ENCODE results near the gene DOCK9. TPM values are rescaled to one million over a fixed set of nuclear protein-coding genes. Genes with fewer than 3 reads are reported as not detected.
A peak's percentile ranks its signal among the peaks of the same experiment; 100 is the strongest.

DOCK9 gene
- total RNA-seq, 1 donor from 2014 or later, result 56.3 TPM

- Mint-ChIP-seq H3K27me3 (ENCODE audit: low read depth, unreplicated experiment) (no peaks in the 10 kb centered on the region), H3K4me3 (ENCODE audit: unreplicated experiment) (peak overlapping the region; percentile 84), H3K27ac (ENCODE audit: unreplicated experiment) (peak overlapping the region; percentile 83), H3K4me1 (ENCODE audit: low read depth, unreplicated experiment) (peaks cover 57% of the 10 kb centered on the region), H3K9me3 (ENCODE audit: unreplicated experiment) (no peaks in the 10 kb centered on the region), H3K36me3 (ENCODE audit: low read depth, unreplicated experiment) (no peaks in the 10 kb centered on the region)
- DNase-seq (ENCODE audit: low read depth) (peak; percentile 59), FAIRE-seq (no peak)
- Histone ChIP-seq H3K27me3 (ENCODE audit: insufficient read depth, low read length) (no peaks in the 10 kb centered on the region), H3K79me2 (ENCODE audit: insufficient read depth, low read length) (peaks cover 11% of the 10 kb centered on the region), H3K27ac (ENCODE audit: low read depth, low read length) (peak overlapping the region; percentile 82), H3K36me3 (ENCODE audit: insufficient read depth, low read length) (no peaks in the 10 kb centered on the region), H2AFZ (ENCODE audit: low read depth, low read length) (no peak overlapping the region), H3K4me1 (ENCODE audit: insufficient read depth, low read length) (peaks cover 48% of the 10 kb centered on the region), H3K9ac (ENCODE audit: low read length) (peak overlapping the region; percentile 84), H3K9me3 (ENCODE audit: insufficient read depth, low read depth, low read length) (no peaks in the 10 kb centered on the region), H3K4me3 (ENCODE audit: insufficient read depth, low read depth, low read length) (peak overlapping the region; percentile 62), H4K20me1 (ENCODE audit: insufficient read depth, low read length) (no peaks in the 10 kb centered on the region), H3K4me2 (ENCODE audit: low read length) (peak overlapping the region; percentile 92)
- TF ChIP-seq CTCF (IDR thresholded peaks at IDR 0.05; ENCODE audit: insufficient read depth, low read depth, low read length), result no peak
- no peak for TF ChIP-seq EZH2 (IDR thresholded peaks at IDR 0.05; ENCODE audit: insufficient read depth, low read length)
Observed at GRCh38 chr13:98976941-98977340, 923 bp downstream of the DOCK9 start.

GRCh38 chr13:98976338-98976737, 1.5 kb downstream of the DOCK9 start:
- H2AFZ ChIP-seq (ENCODE audit: low read depth, low read length), result no peak overlapping the region

More at GRCh38 chr13:98976338-98976737, 1.5 kb downstream of the DOCK9 start:
- Mint-ChIP-seq H3K36me3 (ENCODE audit: low read depth, unreplicated experiment) (no peaks in the 10 kb centered on the region), H3K4me1 (ENCODE audit: low read depth, unreplicated experiment) (peaks cover 57% of the 10 kb centered on the region), H3K27ac (ENCODE audit: unreplicated experiment) (peak overlapping the region; percentile 83), H3K27me3 (ENCODE audit: low read depth, unreplicated experiment) (no peaks in the 10 kb centered on the region), H3K9me3 (ENCODE audit: unreplicated experiment) (no peaks in the 10 kb centered on the region), H3K4me3 (ENCODE audit: unreplicated experiment) (peak overlapping the region; percentile 84)
- Histone ChIP-seq H3K4me3 (ENCODE audit: insufficient read depth, low read depth, low read length) (peak overlapping the region; percentile 62), H3K27ac (ENCODE audit: low read depth, low read length) (peak overlapping the region; percentile 11), H3K79me2 (ENCODE audit: insufficient read depth, low read length) (peaks cover 11% of the 10 kb centered on the region), H3K4me1 (ENCODE audit: insufficient read depth, low read length) (peaks cover 46% of the 10 kb centered on the region), H3K27me3 (ENCODE audit: insufficient read depth, low read length) (no peaks in the 10 kb centered on the region), H3K4me2 (ENCODE audit: low read length) (peak overlapping the region; percentile 92), H4K20me1 (ENCODE audit: insufficient read depth, low read length) (no peaks in the 10 kb centered on the region), H3K9ac (ENCODE audit: low read length) (peak overlapping the region; percentile 84), H3K36me3 (ENCODE audit: insufficient read depth, low read length) (no peaks in the 10 kb centered on the region), H3K9me3 (ENCODE audit: insufficient read depth, low read depth, low read length) (no peaks in the 10 kb centered on the region)
- DNase-seq (ENCODE audit: low read depth) (peak; percentile 51), FAIRE-seq (peak; percentile 39)
- no peak for TF ChIP-seq CTCF (IDR thresholded peaks at IDR 0.05; ENCODE audit: insufficient read depth, low read depth, low read length)
- no peak for TF ChIP-seq EZH2 (IDR thresholded peaks at IDR 0.05; ENCODE audit: insufficient read depth, low read length)
